Measurements from ENCODE around the gene PPM1L. TPM values are rescaled to one million over a fixed set of nuclear protein-coding genes. Genes with fewer than 3 reads are reported as not detected.

The PPM1L gene
- total and polyA plus RNA-seq, 2 of the 13 experiments (the other 11 are each of a cell fraction or from before 2014, with no cell fraction given): 0.22 to 1.4 TPM

- Histone ChIP-seq H3K79me2 (ENCODE audit: insufficient read depth, low read length) (no peaks in the 10 kb centered on the region), H3K9me3 (ENCODE audit: low read length) (no peaks in the 10 kb centered on the region), H3K4me1 (ENCODE audit: insufficient read depth, low read length) (no peaks in the 10 kb centered on the region), H3K27me3 (ENCODE audit: control insufficient read depth in 1 of 2, insufficient read depth in 2 of 2, low read length in 2 of 2) (no peaks in the 10 kb centered on the region), H3K4me2 (ENCODE audit: low read depth, low read length) (no peak overlapping the region), H3K36me3 (replicated peaks in 1 of 2; ENCODE audit: control insufficient read depth in 1 of 2, insufficient read depth in 2 of 2, low read length in 2 of 2) (no peaks in the 10 kb centered on the region), H3K9ac (ENCODE audit: insufficient read depth, low read depth, low read length) (no peak overlapping the region), H2AFZ (ENCODE audit: low read length) (no peak overlapping the region), H3K4me3 (replicated peaks in 1 of 3; ENCODE audit: insufficient read depth in 1 of 3, low read depth in 2 of 3, low read length in 3 of 3) (no peak overlapping the region), H3K27ac (ENCODE audit: extremely low read length, insufficient read depth, low read length) (no peak overlapping the region), H4K20me1 (ENCODE audit: insufficient read depth, low read length) (no peaks in the 10 kb centered on the region)
- BruUV-seq (replicated peaks): no TSS peak
- TF ChIP-seq ZKSCAN1 (IDR thresholded peaks at IDR 0.05; ENCODE audit: low read length) (no peak), ZFP62 (CRISPR knock-in tag; IDR thresholded peaks at IDR 0.05) (no peak), ZKSCAN5 (CRISPR knock-in tag; IDR thresholded peaks at IDR 0.05) (no peak), ZBTB8A (CRISPR knock-in tag; IDR thresholded peaks at IDR 0.05; ENCODE audit: borderline replicate concordance, low read depth) (no peak), ATRX (CRISPR knock-in tag; IDR thresholded peaks at IDR 0.05; ENCODE audit: borderline replicate concordance) (no peak), ZNF160 (CRISPR knock-in tag; IDR thresholded peaks at IDR 0.05) (no peak), ZFP1 (CRISPR knock-in tag; IDR thresholded peaks at IDR 0.05) (no peak), MIER2 (CRISPR knock-in tag; IDR thresholded peaks at IDR 0.05) (no peak), ZSCAN30 (CRISPR knock-in tag; IDR thresholded peaks at IDR 0.05) (no peak), ARID5B (CRISPR knock-in tag; IDR thresholded peaks at IDR 0.05) (no peak), SNRNP70 (IDR thresholded peaks at IDR 0.05; ENCODE audit: low read depth, low read length) (no peak)
- POLR2A ChIA-PET: no interaction called here
- FAIRE-seq (no peak), DNase-seq (ENCODE audit: low spot score) (no peak), ATAC-seq (no peak)
- in situ Hi-C loops (cut with HindIII; ENCODE audit: extremely low pct_ligation_motif_present, low pct_unique_long_range_greater_than_20kb): no loop called here
- WGBS (ENCODE audit: low lambda C conversion rate): 49% methylated on average over 1 of the region's 1 CpG
- intact Hi-C loops (cut with micrococcal nuclease; ENCODE audit: unreplicated experiment): no loop called here
- CTCF ChIA-PET (ENCODE audit: low intra/inter-chr PET ratio, low total read pairs): no interaction called here
Measured at GRCh38 chr3:160778480-160778879, 22.4 kb downstream of the PPM1L start.

Data from HepG2 (cell line).